Measurements from ENCODE around the gene SMC4. TPM values are rescaled to one million over a fixed set of nuclear protein-coding genes. Genes with fewer than 3 reads are reported as not detected.
A peak's percentile ranks its signal among the peaks of the same experiment; 100 is the strongest.

Gene SMC4
- total RNA-seq, 1 donor from 2014 or later, result 68.8 TPM

DNA sequence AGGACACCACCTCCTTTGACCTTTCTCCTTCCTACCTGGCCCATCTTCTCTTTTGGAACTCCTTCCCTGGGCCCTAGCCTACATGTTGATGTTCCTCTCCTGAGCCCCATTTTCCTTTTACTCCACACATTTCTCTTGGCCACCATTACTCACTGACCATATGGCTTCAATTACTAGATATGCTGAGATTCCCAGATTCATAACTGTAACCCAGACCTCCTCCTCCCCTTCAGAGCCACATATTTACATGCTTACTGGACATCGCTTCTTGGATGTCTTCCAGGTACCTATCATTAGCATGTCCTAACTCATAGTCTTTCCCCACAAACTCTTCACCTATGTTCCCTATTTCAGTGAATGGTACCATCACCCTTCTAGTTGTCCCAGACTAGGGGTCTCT lies 74.5 kb downstream of the SMC4 start:
- TF ChIP-seq, protein P1, sequence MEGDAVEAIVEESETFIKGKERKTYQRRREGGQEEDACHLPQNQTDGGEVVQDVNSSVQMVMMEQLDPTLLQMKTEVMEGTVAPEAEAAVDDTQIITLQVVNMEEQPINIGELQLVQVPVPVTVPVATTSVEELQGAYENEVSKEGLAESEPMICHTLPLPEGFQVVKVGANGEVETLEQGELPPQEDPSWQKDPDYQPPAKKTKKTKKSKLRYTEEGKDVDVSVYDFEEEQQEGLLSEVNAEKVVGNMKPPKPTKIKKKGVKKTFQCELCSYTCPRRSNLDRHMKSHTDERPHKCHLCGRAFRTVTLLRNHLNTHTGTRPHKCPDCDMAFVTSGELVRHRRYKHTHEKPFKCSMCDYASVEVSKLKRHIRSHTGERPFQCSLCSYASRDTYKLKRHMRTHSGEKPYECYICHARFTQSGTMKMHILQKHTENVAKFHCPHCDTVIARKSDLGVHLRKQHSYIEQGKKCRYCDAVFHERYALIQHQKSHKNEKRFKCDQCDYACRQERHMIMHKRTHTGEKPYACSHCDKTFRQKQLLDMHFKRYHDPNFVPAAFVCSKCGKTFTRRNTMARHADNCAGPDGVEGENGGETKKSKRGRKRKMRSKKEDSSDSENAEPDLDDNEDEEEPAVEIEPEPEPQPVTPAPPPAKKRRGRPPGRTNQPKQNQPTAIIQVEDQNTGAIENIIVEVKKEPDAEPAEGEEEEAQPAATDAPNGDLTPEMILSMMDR (IDR thresholded peaks at IDR 0.05), result no peak
- Mint-ChIP-seq H3K9me3 (ENCODE audit: unreplicated experiment) (no peaks in the 10 kb centered on the region), H3K27ac (ENCODE audit: unreplicated experiment) (no peak overlapping the region), H3K4me3 (ENCODE audit: unreplicated experiment) (no peak overlapping the region), H3K4me1 (ENCODE audit: unreplicated experiment) (peaks cover 26% of the 10 kb centered on the region), H3K36me3 (ENCODE audit: unreplicated experiment) (peaks cover 5% of the 10 kb centered on the region), H3K27me3 (ENCODE audit: unreplicated experiment) (no peaks in the 10 kb centered on the region)
- no peak for DNase-seq (ENCODE audit: extremely low spot score, unreplicated experiment)

DNA sequence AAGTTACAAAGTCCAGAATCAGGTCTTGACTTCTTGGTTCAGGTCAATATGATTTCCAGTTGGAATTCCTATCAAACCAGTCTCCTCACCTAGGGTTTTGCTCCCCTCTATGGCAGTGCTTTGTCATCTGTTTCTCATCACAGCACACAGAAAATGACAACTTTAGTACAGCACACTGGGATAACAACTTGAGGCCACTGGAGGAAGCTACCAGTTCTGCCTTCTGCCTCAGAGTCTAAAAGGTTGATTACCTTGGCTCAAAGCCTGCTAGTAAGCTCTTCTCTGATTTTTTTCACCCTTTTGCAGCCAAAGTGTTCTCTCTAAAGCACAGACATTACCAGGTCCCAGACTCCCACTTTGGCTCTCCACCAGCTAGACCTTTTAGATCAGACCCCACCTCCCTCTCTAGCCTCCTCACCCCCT lies 75.0 kb downstream of the SMC4 start:
- peaks cover 5% of the 10 kb centered on the region for H3K36me3 Mint-ChIP-seq (ENCODE audit: unreplicated experiment)
- H3K4me1 Mint-ChIP-seq (ENCODE audit: unreplicated experiment), result peaks cover 30% of the 10 kb centered on the region
- no peak for DNase-seq (ENCODE audit: extremely low spot score, unreplicated experiment)
- TF ChIP-seq, protein P1 (IDR thresholded peaks at IDR 0.05), result no peak
- no peaks in the 10 kb centered on the region for H3K27me3 Mint-ChIP-seq (ENCODE audit: unreplicated experiment)
- peak overlapping the region; percentile 20 for H3K4me3 Mint-ChIP-seq (ENCODE audit: unreplicated experiment)
- H3K27ac Mint-ChIP-seq (ENCODE audit: unreplicated experiment), result no peak overlapping the region
- no peaks in the 10 kb centered on the region for H3K9me3 Mint-ChIP-seq (ENCODE audit: unreplicated experiment)

DNA sequence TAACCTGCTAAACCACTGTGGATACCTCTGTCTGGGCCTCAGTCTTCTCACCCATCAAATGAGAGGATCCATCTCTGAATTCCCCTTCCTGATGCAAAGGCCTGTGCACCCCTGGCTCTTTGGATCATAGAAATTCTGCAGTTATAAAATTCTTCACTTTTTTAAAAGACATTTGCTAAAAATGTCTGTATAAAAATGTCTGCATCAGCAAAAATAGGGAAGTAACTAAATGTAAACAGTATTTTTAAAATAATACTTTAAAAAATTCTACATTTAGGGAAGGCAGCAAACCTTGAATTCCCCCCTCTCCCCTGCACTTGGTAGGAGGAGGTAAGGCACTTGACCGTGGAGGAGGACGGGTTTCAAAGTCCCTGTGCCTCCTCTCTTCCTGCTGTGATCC lies 75.7 kb downstream of the SMC4 start:
- Mint-ChIP-seq H3K27me3 (ENCODE audit: unreplicated experiment) (no peaks in the 10 kb centered on the region), H3K9me3 (ENCODE audit: unreplicated experiment) (no peaks in the 10 kb centered on the region), H3K4me1 (ENCODE audit: unreplicated experiment) (peaks cover 37% of the 10 kb centered on the region), H3K36me3 (ENCODE audit: unreplicated experiment) (no peaks in the 10 kb centered on the region), H3K4me3 (ENCODE audit: unreplicated experiment) (no peak overlapping the region), H3K27ac (ENCODE audit: unreplicated experiment) (no peak overlapping the region)
- TF ChIP-seq, protein P1 (IDR thresholded peaks at IDR 0.05), result no peak
- DNase-seq (ENCODE audit: extremely low spot score, unreplicated experiment), result no peak

DNA sequence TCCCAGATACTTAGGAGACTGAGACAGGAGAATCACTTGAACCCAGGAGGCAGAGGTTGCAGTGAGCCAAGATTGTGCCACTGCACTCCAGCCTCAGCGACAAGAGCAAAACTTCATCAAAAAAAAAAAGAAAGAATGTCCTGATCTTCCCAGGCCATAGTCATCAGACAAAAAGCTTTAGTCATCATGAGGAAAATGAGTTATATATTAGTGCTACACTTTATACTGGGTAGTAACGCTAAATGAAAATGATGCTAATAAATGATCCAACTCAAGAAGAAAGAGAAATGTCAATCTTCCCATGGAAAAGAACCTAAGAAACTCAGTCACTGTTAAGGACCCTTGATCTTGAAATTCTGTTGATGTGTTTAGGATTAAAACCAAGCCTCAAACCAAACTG lies 76.4 kb downstream of the SMC4 start:
- H3K27ac Mint-ChIP-seq (ENCODE audit: unreplicated experiment), result no peak overlapping the region
- DNase-seq (ENCODE audit: extremely low spot score, unreplicated experiment), result no peak
- no peaks in the 10 kb centered on the region for H3K27me3 Mint-ChIP-seq (ENCODE audit: unreplicated experiment)
- H3K9me3 Mint-ChIP-seq (ENCODE audit: unreplicated experiment), result no peaks in the 10 kb centered on the region
- TF ChIP-seq, protein P1 (IDR thresholded peaks at IDR 0.05), result no peak
- no peaks in the 10 kb centered on the region for H3K36me3 Mint-ChIP-seq (ENCODE audit: unreplicated experiment)
- peaks cover 40% of the 10 kb centered on the region for H3K4me1 Mint-ChIP-seq (ENCODE audit: unreplicated experiment)
- H3K4me3 Mint-ChIP-seq (ENCODE audit: unreplicated experiment), result no peak overlapping the region

DNA sequence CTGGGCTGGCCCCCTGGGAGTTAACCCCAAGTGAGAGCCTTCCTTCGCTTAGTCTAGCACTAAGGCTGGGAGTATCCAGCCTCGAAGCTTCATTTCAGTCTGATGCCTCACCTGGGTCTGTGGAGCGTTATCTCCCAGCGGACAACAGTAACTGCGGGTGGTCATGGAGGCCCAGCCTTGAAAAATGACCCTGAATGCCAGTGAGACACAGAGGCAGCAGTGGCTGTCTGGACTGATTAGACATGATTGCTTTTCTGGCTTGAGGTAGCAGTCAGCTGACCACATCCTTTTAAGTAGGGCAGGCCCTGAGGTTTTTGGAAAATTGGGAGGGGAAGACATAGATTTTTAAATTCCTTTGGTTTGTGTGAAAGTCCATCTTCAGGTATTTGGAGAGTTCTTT lies 78.3 kb downstream of the SMC4 start:
- Mint-ChIP-seq H3K9me3 (ENCODE audit: unreplicated experiment) (no peaks in the 10 kb centered on the region), H3K27ac (ENCODE audit: unreplicated experiment) (peak overlapping the region; percentile 56), H3K27me3 (ENCODE audit: unreplicated experiment) (no peaks in the 10 kb centered on the region), H3K36me3 (ENCODE audit: unreplicated experiment) (no peaks in the 10 kb centered on the region), H3K4me3 (ENCODE audit: unreplicated experiment) (peak overlapping the region; percentile 6), H3K4me1 (ENCODE audit: unreplicated experiment) (peaks cover 42% of the 10 kb centered on the region)
- TF ChIP-seq, protein P1 (IDR thresholded peaks at IDR 0.05), result no peak
- no peak for DNase-seq (ENCODE audit: extremely low spot score, unreplicated experiment)
